Gastrocnemius medialis (tissue), 4 donors: ENCODE results near the gene DHRS1. TPM values are rescaled to one million over a fixed set of nuclear protein-coding genes. Genes with fewer than 3 reads are reported as not detected.

Source experiments
- ATAC-seq, 2 donors: fragments of 150-250 bp; one replicate each; pipeline ENCODE4 v1.9.1; 2016
- DNase-seq, 2 donors: peaks; one replicate each; pipeline ENCODE4 v3.0.0-alpha.2; 2019
- H3K27ac ChIP-seq, 4 donors: fragments of 200-600 bp; sonication (generic); 1 replicate in 1 of 4; 2 replicates in 3 of 4; pipeline ENCODE4 v1.5.1; 2016 to 2018; ENCODE audit warnings: mild to moderate bottlenecking in 2 of 4, moderate library complexity in 1 of 4
- H3K27me3 ChIP-seq, 3 donors: fragments of 200-600 bp; sonication (generic) in 2 of 3; 1 replicate in 1 of 3; 2 replicates in 2 of 3; pipeline versions ENCODE4 v1.5.1 to v1.6.0; 2016 to 2019; ENCODE audit warnings: mild to moderate bottlenecking in 1 of 3, moderate library complexity in 1 of 3
- H3K36me3 ChIP-seq, 2 donors: fragments of 200-600 bp; sonication (generic) in 1 of 2; one replicate each; pipeline ENCODE4 v1.5.1; 2017 to 2018
- H3K4me1 ChIP-seq, 2 donors: fragments of 200-600 bp; sonication (generic) in 1 of 2; one replicate each; pipeline ENCODE4 v1.5.1; 2016 to 2017; ENCODE audit warnings: mild to moderate bottlenecking in 2 of 2
- H3K4me3 ChIP-seq, 4 donors: fragments of 200-600 bp; sonication (generic) in 3 of 4; 1 replicate in 1 of 4; 2 replicates in 3 of 4; pipeline ENCODE4 v1.5.1; 2016 to 2019; ENCODE audit warnings: mild to moderate bottlenecking in 2 of 4
- H3K9me3 ChIP-seq, 3 donors: fragments of 200-600 bp; sonication (generic) in 2 of 3; 1 replicate in 1 of 3; 2 replicates in 2 of 3; pipeline ENCODE4 v1.5.1; 2016 to 2019
- CTCF ChIP-seq, 5 experiments: fragments of 450-650 bp in 3 of 5; fragments of 200-600 bp in 2 of 5; sonication (generic) in 2 of 5; IDR thresholded peaks in 4 of 5; conservative IDR thresholded peaks in 1 of 5; 1 replicate in 4 of 5; 2 replicates in 1 of 5; pipeline ENCODE4 v1.5.1; 2016 to 2019; ENCODE audit warnings: antibody characterized with exemption in 5 of 5, mild to moderate bottlenecking in 3 of 5, moderate library complexity in 3 of 5
- POLR2A ChIP-seq, 2 donors: fragments of 450-650 bp; IDR thresholded peaks; one replicate each; pipeline ENCODE4 v1.6.1; 2017; ENCODE audit warnings: antibody characterized with exemption in 2 of 2, mild to moderate bottlenecking in 2 of 2, moderate library complexity in 2 of 2
- in situ Hi-C, 4 donors: fragments of 200-750 bp; cut with MboI; loops; one replicate each; pipeline versions ENCODE4 v1.15.0 to v1.8.0; 2017; ENCODE audit warnings: low sequenced_read_pairs in 4 of 4
- intact Hi-C: fragments of 100-400 bp; cut with DNase I; formaldehyde crosslinking; loops from one replicate; pipeline ENCODE4 v1.15.1; 2023; ENCODE audit warnings: low total_unique reads
- total RNA-seq, 4 donors: library from RNA; depleted of rRNA; stranded (reverse); fragments of >200 nt; gene quantifications; one replicate each; pipeline versions ENCODE4 v1.1.0 to v1.2.3, GENCODE V29; 2016

DHRS1 gene
- total RNA-seq, 4 donors from 2014 or later, result 1.9 to 12.2 (median 8.2) TPM

- peaks cover 4 to 6% of the 10 kb centered on the region in 2 donors for H3K4me1 ChIP-seq
- TF ChIP-seq POLR2A (IDR thresholded peaks at IDR 0.05) (no peak), CTCF (IDR thresholded peaks at IDR 0.05 in 4 of 5, conservative IDR thresholded peaks at IDR 0.05 in 1 of 5) (no peak)
- in situ Hi-C loops (no loop called here), intact Hi-C loops (no loop called here)
- H3K9me3 ChIP-seq, result no peaks in the 10 kb centered on the region
- ATAC-seq (no peak), DNase-seq (no peak)
- no peaks in the 10 kb centered on the region for H3K27me3 ChIP-seq
- no peak overlapping the region for H3K4me3 ChIP-seq
- no peak overlapping the region for H3K27ac ChIP-seq
- H3K36me3 ChIP-seq, result peaks cover 0 to 42% of the 10 kb centered on the region in 2 donors
Measured at GRCh38 chr14:24269910-24270536, 29.6 kb downstream of the DHRS1 start.

GRCh38 chr14:24269368-24269767 lies 30.2 kb downstream of the DHRS1 start:
- peaks cover 4 to 6% of the 10 kb centered on the region in 2 donors for H3K4me1 ChIP-seq
- H3K4me3 ChIP-seq, result no peak overlapping the region
- no peak overlapping the region for H3K27ac ChIP-seq
- intact Hi-C loops (no loop called here), in situ Hi-C loops (no loop called here)
- no peak for DNase-seq
- no peak for TF ChIP-seq CTCF (IDR thresholded peaks at IDR 0.05 in 4 of 5, conservative IDR thresholded peaks at IDR 0.05 in 1 of 5)
- no peak for TF ChIP-seq POLR2A (IDR thresholded peaks at IDR 0.05)
- no peaks in the 10 kb centered on the region for H3K9me3 ChIP-seq
- peaks cover 0 to 42% of the 10 kb centered on the region in 2 donors for H3K36me3 ChIP-seq
- ATAC-seq, result no peak
- no peaks in the 10 kb centered on the region for H3K27me3 ChIP-seq

GRCh38 chr14:24268225-24268624 lies 31.4 kb downstream of the DHRS1 start:
- Histone ChIP-seq H3K4me1 (peaks cover 4% of the 10 kb centered on the region in 2 donors), H3K27ac (no peak overlapping the region), H3K36me3 (peaks cover 0 to 42% of the 10 kb centered on the region in 2 donors), H3K27me3 (no peaks in the 10 kb centered on the region), H3K9me3 (no peaks in the 10 kb centered on the region), H3K4me3 (no peak overlapping the region)
- intact Hi-C loops (no loop called here), in situ Hi-C loops (no loop called here)
- ATAC-seq (no peak), DNase-seq (no peak)
- no peak for TF ChIP-seq POLR2A (IDR thresholded peaks at IDR 0.05)
- TF ChIP-seq CTCF (IDR thresholded peaks at IDR 0.05 in 4 of 5, conservative IDR thresholded peaks at IDR 0.05 in 1 of 5), result no peak

- no peak for DNase-seq
- ATAC-seq, result no peak
Measured at GRCh38 chr14:24267516-24267915, 32.1 kb downstream of the DHRS1 start.

More at GRCh38 chr14:24267516-24267915, 32.1 kb downstream of the DHRS1 start:
- Histone ChIP-seq H3K36me3 (peaks cover 0 to 42% of the 10 kb centered on the region in 2 donors), H3K27ac (no peak overlapping the region), H3K27me3 (no peaks in the 10 kb centered on the region), H3K9me3 (no peaks in the 10 kb centered on the region), H3K4me3 (no peak overlapping the region), H3K4me1 (peaks cover 4% of the 10 kb centered on the region in 2 donors)
- TF ChIP-seq POLR2A (IDR thresholded peaks at IDR 0.05), result no peak
- no peak for TF ChIP-seq CTCF (IDR thresholded peaks at IDR 0.05 in 4 of 5, conservative IDR thresholded peaks at IDR 0.05 in 1 of 5)
- in situ Hi-C loops (no loop called here), intact Hi-C loops (no loop called here)
